ENCODE results near the gene RUSC2.

- TF ChIP-seq, protein P1, sequence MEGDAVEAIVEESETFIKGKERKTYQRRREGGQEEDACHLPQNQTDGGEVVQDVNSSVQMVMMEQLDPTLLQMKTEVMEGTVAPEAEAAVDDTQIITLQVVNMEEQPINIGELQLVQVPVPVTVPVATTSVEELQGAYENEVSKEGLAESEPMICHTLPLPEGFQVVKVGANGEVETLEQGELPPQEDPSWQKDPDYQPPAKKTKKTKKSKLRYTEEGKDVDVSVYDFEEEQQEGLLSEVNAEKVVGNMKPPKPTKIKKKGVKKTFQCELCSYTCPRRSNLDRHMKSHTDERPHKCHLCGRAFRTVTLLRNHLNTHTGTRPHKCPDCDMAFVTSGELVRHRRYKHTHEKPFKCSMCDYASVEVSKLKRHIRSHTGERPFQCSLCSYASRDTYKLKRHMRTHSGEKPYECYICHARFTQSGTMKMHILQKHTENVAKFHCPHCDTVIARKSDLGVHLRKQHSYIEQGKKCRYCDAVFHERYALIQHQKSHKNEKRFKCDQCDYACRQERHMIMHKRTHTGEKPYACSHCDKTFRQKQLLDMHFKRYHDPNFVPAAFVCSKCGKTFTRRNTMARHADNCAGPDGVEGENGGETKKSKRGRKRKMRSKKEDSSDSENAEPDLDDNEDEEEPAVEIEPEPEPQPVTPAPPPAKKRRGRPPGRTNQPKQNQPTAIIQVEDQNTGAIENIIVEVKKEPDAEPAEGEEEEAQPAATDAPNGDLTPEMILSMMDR (IDR thresholded peaks at IDR 0.05) = no peak
- TF ChIP-seq EZH2 (IDR thresholded peaks at IDR 0.05; ENCODE audit: borderline replicate concordance, insufficient read depth, low read depth, low read length, poor library complexity, severe bottlenecking) = no peak
These were observed 41.4 kb upstream of the RUSC2 start for GRCh38 chr9:35448496-35448895.

Measured in B cell (primary cell).